Erythroblast (primary cell): ENCODE results near the gene RRBP1.

ENCODE experiments used
- DNase-seq, 2 experiments: peaks; one replicate each; lab custom pipeline; 2025; lab: John Stamatoyannopoulos, UW
- GATA1 ChIP-seq: IDR thresholded peaks from 2 replicates; pipeline ENCODE4 v1.6.1; 2011; ENCODE audit warnings: low read depth, mild to moderate bottlenecking, control low read depth, low read length, moderate library complexity
- POLR2A ChIP-seq: IDR thresholded peaks from 2 replicates; pipeline ENCODE4 v1.6.1; 2011; ENCODE audit warnings: mild to moderate bottlenecking, low read length

The RRBP1 gene

GRCh38 chr20:17611540-17612286 is 70.3 kb downstream of the RRBP1 start:
- TF ChIP-seq POLR2A: no peak
- TF ChIP-seq GATA1: no peak

GRCh38 chr20:17611290-17611539 is 70.8 kb downstream of the RRBP1 start:
- no peak for DNase-seq

More at GRCh38 chr20:17611540-17612286, 70.3 kb downstream of the RRBP1 start:
- no peak for DNase-seq

GRCh38 chr20:17610566-17611289 is 71.3 kb downstream of the RRBP1 start:
- DNase-seq: no peak
- TF ChIP-seq GATA1 (no peak), POLR2A (no peak)

More at GRCh38 chr20:17611290-17611539, 70.8 kb downstream of the RRBP1 start:
- TF ChIP-seq GATA1 (no peak), POLR2A (no peak)

- DNase-seq: no peak
- TF ChIP-seq POLR2A: no peak
- no peak for TF ChIP-seq GATA1
Observed at GRCh38 chr20:17609811-17610377, 72.1 kb downstream of the RRBP1 start.

- no peak for TF ChIP-seq GATA1
- TF ChIP-seq POLR2A: no peak
- DNase-seq: no peak
Observed at GRCh38 chr20:17608701-17609497, 73.1 kb downstream of the RRBP1 start.

- TF ChIP-seq POLR2A (no peak), GATA1 (no peak)
- DNase-seq: no peak
Observed at GRCh38 chr20:17606001-17606400, 76.0 kb downstream of the RRBP1 start.

- TF ChIP-seq POLR2A: no peak
- TF ChIP-seq GATA1: no peak
- DNase-seq: no peak
Observed at GRCh38 chr20:17605131-17605660, 76.8 kb downstream of the RRBP1 start.

- DNase-seq: no peak
- no peak for TF ChIP-seq GATA1
Observed at GRCh38 chr20:17602493-17602892, 79.5 kb downstream of the RRBP1 start.

GRCh38 chr20:17601957-17602356 is 80.1 kb downstream of the RRBP1 start:
- TF ChIP-seq POLR2A: no peak
- no peak for TF ChIP-seq GATA1
- DNase-seq: no peak

- DNase-seq: no peak
- TF ChIP-seq POLR2A: no peak
- TF ChIP-seq GATA1: no peak
Observed at GRCh38 chr20:17598013-17598550, 84.0 kb downstream of the RRBP1 start.

GRCh38 chr20:17595856-17596255 is 86.2 kb downstream of the RRBP1 start:
- no peak for DNase-seq
- no peak for TF ChIP-seq POLR2A
- TF ChIP-seq GATA1: no peak

- no peak for TF ChIP-seq GATA1
- no peak for TF ChIP-seq POLR2A
- DNase-seq: no peak
Observed at GRCh38 chr20:17594443-17594842, 87.6 kb downstream of the RRBP1 start.

- DNase-seq: no peak
- TF ChIP-seq GATA1: no peak
Observed at GRCh38 chr20:17593902-17594301, 88.1 kb downstream of the RRBP1 start.

- no peak for TF ChIP-seq POLR2A
- no peak for TF ChIP-seq GATA1
- no peak for DNase-seq
Observed at GRCh38 chr20:17590245-17590644, 91.8 kb downstream of the RRBP1 start.
